GM12878 (cell line): Measurements from ENCODE around the gene PPARA. TPM values are rescaled to one million over a fixed set of nuclear protein-coding genes. Genes with fewer than 3 reads are reported as not detected.

Source experiments
- ATAC-seq: fragments of 200-7000 bp; cut with Tn5 transposase; 3 replicates; pipeline ENCODE4 v1.9.1; 2020; ENCODE audit warnings: mild to moderate bottlenecking, moderate library complexity
- BruUV-seq: library from RNA; stranded (reverse); fragments of 400-500 nt; replicated peaks from 2 replicates; lab custom pipeline; 2021; lab: Mats Ljungman, UMichigan
- CTCF ChIA-PET: fragments of 300-600 bp; sonication (Branson Sonifier 250); formaldehyde crosslinking; extraction: SDS; loops from one replicate; lab custom pipeline; 2021; ENCODE audit warnings: inconsistent platforms; lab: Yijun Ruan, JAX
- POLR2A ChIA-PET: fragments of 350-600 bp; formaldehyde crosslinking; extraction: SDS; loops from one replicate; lab custom pipeline; 2021; ENCODE audit warnings: inconsistent platforms; lab: Charles Lee
- RAD21 ChIA-PET: fragments of 300-600 bp; sonication (Branson Sonifier 250); formaldehyde crosslinking; loops from one replicate; lab custom pipeline; 2023; ENCODE audit warnings: antibody characterized with exemption; ENCODE audit not compliant: unreplicated experiment; lab: Charles Lee
- SMC1A ChIA-PET: fragments of 300-600 bp; sonication (Branson Sonifier 250); formaldehyde crosslinking; loops from one replicate; lab custom pipeline; 2023; ENCODE audit not compliant: unreplicated experiment, uncharacterized antibody; lab: Charles Lee
- DNase-seq: peaks from one replicate; pipeline ENCODE4 v3.0.0-alpha.2; 2011; ENCODE audit warnings: low read depth, low spot score
- FAIRE-seq: peaks from 3 replicates; lab custom pipeline; 2011; peaks lifted over from hg19 to GRCh38; lab: Jason Lieb, UNC
- H2AFZ ChIP-seq: 2 replicates; pipeline ENCODE4 v1.6.0; 2011; ENCODE audit warnings: low read depth, low read length, control low read depth; ENCODE audit not compliant: control insufficient read depth
- H3K27ac ChIP-seq: 2 replicates; pipeline ENCODE4 v1.5.1; 2011; ENCODE audit warnings: control low read depth; ENCODE audit not compliant: control insufficient read depth, insufficient read depth
- H3K27me3 ChIP-seq, 2 experiments: replicated peaks in 1 of 2; 2 replicates each; pipeline versions ENCODE4 v1.6.0 to v1.6.1; 2011; ENCODE audit warnings: low read length in 1 of 2; ENCODE audit not compliant: control insufficient read depth in 2 of 2, insufficient read depth in 2 of 2
- H3K36me3 ChIP-seq, 2 experiments: 2 replicates each; pipeline ENCODE4 v1.5.1; 2011; ENCODE audit warnings: low read length in 1 of 2; ENCODE audit not compliant: control insufficient read depth in 2 of 2, insufficient read depth in 2 of 2
- H3K4me1 ChIP-seq: 2 replicates; pipeline ENCODE4 v1.6.1; 2011; ENCODE audit warnings: mild to moderate bottlenecking, low read length, moderate library complexity, mixed read lengths; ENCODE audit not compliant: control insufficient read depth, insufficient read depth
- H3K4me2 ChIP-seq: 2 replicates; pipeline ENCODE4 v1.6.0; 2011; ENCODE audit warnings: control low read depth; ENCODE audit not compliant: control insufficient read depth, insufficient read depth
- H3K4me3 ChIP-seq: fragments of 200-600 bp; sonication (generic); 2 replicates; pipeline ENCODE4 v1.5.1; 2016
- H3K79me2 ChIP-seq: 2 replicates; pipeline ENCODE4 v1.6.0; 2011; ENCODE audit warnings: low read length; ENCODE audit not compliant: control insufficient read depth, insufficient read depth
- H3K9ac ChIP-seq: 2 replicates; pipeline ENCODE4 v1.8.0; 2011; ENCODE audit warnings: low read length, control low read depth, mixed read lengths; ENCODE audit not compliant: control insufficient read depth, insufficient read depth
- H3K9me3 ChIP-seq: replicated peaks from 3 replicates; pipeline ENCODE4 v1.5.1; 2011; ENCODE audit warnings: mild to moderate bottlenecking, low read length; ENCODE audit not compliant: control insufficient read depth, insufficient read depth
- H4K20me1 ChIP-seq: 2 replicates; pipeline ENCODE4 v1.6.0; 2011; ENCODE audit not compliant: control insufficient read depth, insufficient read depth
- DPF2 ChIP-seq: fragments of 450-650 bp; IDR thresholded peaks from 2 replicates; pipeline ENCODE4 v1.6.1; 2017; ENCODE audit warnings: mild to moderate bottlenecking
- GABPA ChIP-seq: IDR thresholded peaks from 2 replicates; pipeline ENCODE4 v1.6.1; 2014; ENCODE audit warnings: antibody characterized with exemption, low read depth, mild to moderate bottlenecking, inconsistent platforms
- HDAC2 ChIP-seq: fragments of 200-600 bp; sonication (generic); IDR thresholded peaks from 2 replicates; pipeline ENCODE4 v1.6.1; 2017
- HDGF ChIP-seq: fragments of 450-650 bp; IDR thresholded peaks from 2 replicates; pipeline ENCODE4 v1.6.1; 2016; ENCODE audit warnings: antibody characterized with exemption
- MEF2B ChIP-seq: fragments of 450-650 bp; IDR thresholded peaks from 2 replicates; pipeline ENCODE4 v1.6.1; 2018; ENCODE audit warnings: mild to moderate bottlenecking, moderate library complexity; ENCODE audit not compliant: partially characterized antibody, poor library complexity, severe bottlenecking
- POLR2AphosphoS2 ChIP-seq: IDR thresholded peaks from 2 replicates; pipeline ENCODE4 v1.6.1; 2011; ENCODE audit warnings: low read depth, mild to moderate bottlenecking, low read length, improper control_type of control experiment, moderate library complexity
- RUNX3 ChIP-seq: IDR thresholded peaks from 2 replicates; pipeline ENCODE4 v1.6.1; 2012; ENCODE audit warnings: low read length, inconsistent platforms
- STAT3 ChIP-seq: IDR thresholded peaks from 2 replicates; pipeline ENCODE4 v1.6.1; 2011; ENCODE audit warnings: low read depth, low read length, improper control_type of control experiment
- TCF3 ChIP-seq: IDR thresholded peaks from 2 replicates; pipeline ENCODE4 v1.6.1; 2012; ENCODE audit warnings: low read depth, mild to moderate bottlenecking, low read length, borderline replicate concordance; ENCODE audit not compliant: insufficient read depth
- ZZZ3 ChIP-seq: IDR thresholded peaks from 2 replicates; pipeline ENCODE4 v1.6.1; 2011; ENCODE audit warnings: low read depth; ENCODE audit not compliant: control insufficient read depth, insufficient read length
- WGBS: methylation state at CpG from one replicate; pipeline ENCODE4 v1.1.6; 2016; ENCODE audit warnings: low lambda C conversion rate; ENCODE audit not compliant: insufficient replicate concordance, insufficient coverage; ENCODE audit errors: missing lambda C conversion rate; 5-methylcytosine and 5-hydroxymethylcytosine counted together
- in situ Hi-C: fragments of 300-500 bp; cut with MboI; formaldehyde crosslinking; loops from 9 replicates; pipeline ENCODE4 v1.14.3; 2018; ENCODE audit warnings: mixed read lengths
- intact Hi-C: fragments of 100-400 bp; cut with micrococcal nuclease; formaldehyde crosslinking; loops from one replicate; pipeline ENCODE4 v1.14.2; 2022; ENCODE audit not compliant: unreplicated experiment
- polyA plus RNA-seq, 11 experiments: library from polyadenylated mRNA; depleted of rRNA in 4 of 11; unstranded in 6 of 11; stranded (reverse) in 5 of 11; fragments of >200 nt; fragmentation: Nextera tagmentation in 4 of 11; fragmentation: Illumina TruSeq in 1 of 11; extraction: Ambion mirVana in 4 of 11; extraction: Trizol in 1 of 11; gene quantifications; 1 replicate in 1 of 11; 2 replicates in 10 of 11; pipeline versions ENCODE4 v1.2.1 to v1.2.3, GENCODE V29; 2011 to 2016; ENCODE audit warnings: inconsistent platforms in 2 of 11, missing spikeins in 2 of 11, low read depth in 1 of 11
- total RNA-seq, 4 experiments: library from RNA; depleted of rRNA in 3 of 4; stranded (reverse); fragments of >200 nt in 3 of 4; fragmentation: Illumina TruSeq in 1 of 4; extraction: Trizol in 1 of 4; gene quantifications; 2 replicates each; pipeline versions ENCODE4 v1.2.1 to v1.2.3, GENCODE V29; 2013 to 2021
- TF ChIP-seq, protein P1 (sequence below): IDR thresholded peaks from 2 replicates; pipeline ENCODE4 v1.6.1; 2012; ENCODE audit warnings: improper control_type of control experiment, low read depth, low read length; ENCODE audit not compliant: insufficient replicate concordance
- TF ChIP-seq, protein P2 (sequence below): fragments of 450-650 bp; IDR thresholded peaks from 2 replicates; pipeline ENCODE4 v1.6.1; 2016; ENCODE audit warnings: mild to moderate bottlenecking, moderate library complexity, borderline replicate concordance

The PPARA gene
- total and polyA plus RNA-seq, 10 of the 15 experiments (the other 5 are each of a cell fraction or from before 2014, with no cell fraction given): 0.72 to 10.4 (median 4.6) TPM

DNA sequence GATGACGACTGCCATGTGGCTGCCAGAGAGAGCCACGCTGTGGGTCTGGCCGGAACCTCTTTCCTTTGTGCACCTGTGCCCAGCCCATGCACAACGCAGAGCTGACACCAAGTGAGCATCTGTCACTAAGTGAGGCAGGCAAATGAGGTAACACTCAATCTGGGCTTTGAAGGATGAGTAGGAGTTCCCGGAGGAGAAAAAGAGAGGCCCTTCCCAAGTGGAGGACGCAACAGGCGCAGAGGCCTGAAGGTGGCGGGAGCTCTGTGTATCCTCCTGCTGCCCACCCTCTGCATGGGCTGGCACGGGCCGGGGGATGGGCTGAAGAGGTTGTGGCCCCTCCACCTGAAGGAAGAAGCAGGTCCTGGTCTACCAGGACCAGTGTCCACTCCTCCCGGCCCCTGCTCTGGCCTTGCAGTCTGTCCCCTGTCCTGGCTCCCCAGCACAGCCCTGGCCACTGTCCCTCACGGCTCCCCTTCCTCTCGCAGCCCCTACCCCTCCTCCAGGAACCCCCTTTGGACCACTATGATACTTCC is 23.4 kb upstream of the PPARA start:
- ChIA-PET CTCF (no interaction called here), RAD21 (no interaction called here), SMC1A (no interaction called here), POLR2A (no interaction called here)
- intact Hi-C loops (no loop called here), in situ Hi-C loops (no loop called here)
- Histone ChIP-seq H4K20me1 (no peaks in the 10 kb centered on the region), H3K27ac (no peak overlapping the region), H3K4me2 (no peak overlapping the region), H3K27me3 (no peaks in the 10 kb centered on the region), H3K9me3 (no peaks in the 10 kb centered on the region), H3K79me2 (no peaks in the 10 kb centered on the region), H3K4me1 (peaks cover 17% of the 10 kb centered on the region), H3K36me3 (no peaks in the 10 kb centered on the region), H3K9ac (no peak overlapping the region), H2AFZ (no peak overlapping the region), H3K4me3 (no peak overlapping the region)
- BruUV-seq: no TSS peak
- FAIRE-seq: no peak
- TF ChIP-seq ZZZ3: no peak
- TF ChIP-seq DPF2: no peak
- TF ChIP-seq STAT3: no peak
- no peak for TF ChIP-seq GABPA
- no peak for TF ChIP-seq TCF3
- TF ChIP-seq HDGF: no peak
- TF ChIP-seq RUNX3: no peak
- TF ChIP-seq, protein P1, sequence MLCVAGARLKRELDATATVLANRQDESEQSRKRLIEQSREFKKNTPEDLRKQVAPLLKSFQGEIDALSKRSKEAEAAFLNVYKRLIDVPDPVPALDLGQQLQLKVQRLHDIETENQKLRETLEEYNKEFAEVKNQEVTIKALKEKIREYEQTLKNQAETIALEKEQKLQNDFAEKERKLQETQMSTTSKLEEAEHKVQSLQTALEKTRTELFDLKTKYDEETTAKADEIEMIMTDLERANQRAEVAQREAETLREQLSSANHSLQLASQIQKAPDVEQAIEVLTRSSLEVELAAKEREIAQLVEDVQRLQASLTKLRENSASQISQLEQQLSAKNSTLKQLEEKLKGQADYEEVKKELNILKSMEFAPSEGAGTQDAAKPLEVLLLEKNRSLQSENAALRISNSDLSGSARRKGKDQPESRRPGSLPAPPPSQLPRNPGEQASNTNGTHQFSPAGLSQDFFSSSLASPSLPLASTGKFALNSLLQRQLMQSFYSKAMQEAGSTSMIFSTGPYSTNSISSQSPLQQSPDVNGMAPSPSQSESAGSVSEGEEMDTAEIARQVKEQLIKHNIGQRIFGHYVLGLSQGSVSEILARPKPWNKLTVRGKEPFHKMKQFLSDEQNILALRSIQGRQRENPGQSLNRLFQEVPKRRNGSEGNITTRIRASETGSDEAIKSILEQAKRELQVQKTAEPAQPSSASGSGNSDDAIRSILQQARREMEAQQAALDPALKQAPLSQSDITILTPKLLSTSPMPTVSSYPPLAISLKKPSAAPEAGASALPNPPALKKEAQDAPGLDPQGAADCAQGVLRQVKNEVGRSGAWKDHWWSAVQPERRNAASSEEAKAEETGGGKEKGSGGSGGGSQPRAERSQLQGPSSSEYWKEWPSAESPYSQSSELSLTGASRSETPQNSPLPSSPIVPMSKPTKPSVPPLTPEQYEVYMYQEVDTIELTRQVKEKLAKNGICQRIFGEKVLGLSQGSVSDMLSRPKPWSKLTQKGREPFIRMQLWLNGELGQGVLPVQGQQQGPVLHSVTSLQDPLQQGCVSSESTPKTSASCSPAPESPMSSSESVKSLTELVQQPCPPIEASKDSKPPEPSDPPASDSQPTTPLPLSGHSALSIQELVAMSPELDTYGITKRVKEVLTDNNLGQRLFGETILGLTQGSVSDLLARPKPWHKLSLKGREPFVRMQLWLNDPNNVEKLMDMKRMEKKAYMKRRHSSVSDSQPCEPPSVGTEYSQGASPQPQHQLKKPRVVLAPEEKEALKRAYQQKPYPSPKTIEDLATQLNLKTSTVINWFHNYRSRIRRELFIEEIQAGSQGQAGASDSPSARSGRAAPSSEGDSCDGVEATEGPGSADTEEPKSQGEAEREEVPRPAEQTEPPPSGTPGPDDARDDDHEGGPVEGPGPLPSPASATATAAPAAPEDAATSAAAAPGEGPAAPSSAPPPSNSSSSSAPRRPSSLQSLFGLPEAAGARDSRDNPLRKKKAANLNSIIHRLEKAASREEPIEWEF: no peak
- TF ChIP-seq MEF2B: no peak
- TF ChIP-seq HDAC2: no peak
- no peak for TF ChIP-seq POLR2AphosphoS2
- TF ChIP-seq, protein P2, sequence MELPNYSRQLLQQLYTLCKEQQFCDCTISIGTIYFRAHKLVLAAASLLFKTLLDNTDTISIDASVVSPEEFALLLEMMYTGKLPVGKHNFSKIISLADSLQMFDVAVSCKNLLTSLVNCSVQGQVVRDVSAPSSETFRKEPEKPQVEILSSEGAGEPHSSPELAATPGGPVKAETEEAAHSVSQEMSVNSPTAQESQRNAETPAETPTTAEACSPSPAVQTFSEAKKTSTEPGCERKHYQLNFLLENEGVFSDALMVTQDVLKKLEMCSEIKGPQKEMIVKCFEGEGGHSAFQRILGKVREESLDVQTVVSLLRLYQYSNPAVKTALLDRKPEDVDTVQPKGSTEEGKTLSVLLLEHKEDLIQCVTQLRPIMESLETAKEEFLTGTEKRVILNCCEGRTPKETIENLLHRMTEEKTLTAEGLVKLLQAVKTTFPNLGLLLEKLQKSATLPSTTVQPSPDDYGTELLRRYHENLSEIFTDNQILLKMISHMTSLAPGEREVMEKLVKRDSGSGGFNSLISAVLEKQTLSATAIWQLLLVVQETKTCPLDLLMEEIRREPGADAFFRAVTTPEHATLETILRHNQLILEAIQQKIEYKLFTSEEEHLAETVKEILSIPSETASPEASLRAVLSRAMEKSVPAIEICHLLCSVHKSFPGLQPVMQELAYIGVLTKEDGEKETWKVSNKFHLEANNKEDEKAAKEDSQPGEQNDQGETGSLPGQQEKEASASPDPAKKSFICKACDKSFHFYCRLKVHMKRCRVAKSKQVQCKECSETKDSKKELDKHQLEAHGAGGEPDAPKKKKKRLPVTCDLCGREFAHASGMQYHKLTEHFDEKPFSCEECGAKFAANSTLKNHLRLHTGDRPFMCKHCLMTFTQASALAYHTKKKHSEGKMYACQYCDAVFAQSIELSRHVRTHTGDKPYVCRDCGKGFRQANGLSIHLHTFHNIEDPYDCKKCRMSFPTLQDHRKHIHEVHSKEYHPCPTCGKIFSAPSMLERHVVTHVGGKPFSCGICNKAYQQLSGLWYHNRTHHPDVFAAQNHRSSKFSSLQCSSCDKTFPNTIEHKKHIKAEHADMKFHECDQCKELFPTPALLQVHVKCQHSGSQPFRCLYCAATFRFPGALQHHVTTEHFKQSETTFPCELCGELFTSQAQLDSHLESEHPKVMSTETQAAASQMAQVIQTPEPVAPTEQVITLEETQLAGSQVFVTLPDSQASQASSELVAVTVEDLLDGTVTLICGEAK: no peak
- 66% methylated on average over 13 of the region's 13 CpGs for WGBS
- no peak for ATAC-seq
- DNase-seq: no peak
